Epithelial cell of proximal tubule (primary cell): Measurements from ENCODE around the gene EMC9. TPM values are rescaled to one million over a fixed set of nuclear protein-coding genes. Genes with fewer than 3 reads are reported as not detected.

Experiments
- DNase-seq: peaks from one replicate; pipeline ENCODE4 v3.0.0-alpha.2; 2011; ENCODE audit warnings: low read depth
- H3K4me3 ChIP-seq: 2 replicates; pipeline ENCODE4 v1.5.1; 2011; ENCODE audit warnings: low read depth, mild to moderate bottlenecking, low read length
- total RNA-seq: library from RNA; depleted of rRNA; stranded (reverse); fragments of >200 nt; gene quantifications from 2 replicates; pipeline ENCODE4 v1.2.3, GENCODE V29; 2015
- TF ChIP-seq, protein P1 (sequence below): conservative IDR thresholded peaks from 2 replicates; pipeline ENCODE4 v1.5.1; 2012; ENCODE audit warnings: low read depth, mild to moderate bottlenecking, low read length

The EMC9 gene
- total RNA-seq, 1 donor from 2014 or later: 22.3 TPM

DNA sequence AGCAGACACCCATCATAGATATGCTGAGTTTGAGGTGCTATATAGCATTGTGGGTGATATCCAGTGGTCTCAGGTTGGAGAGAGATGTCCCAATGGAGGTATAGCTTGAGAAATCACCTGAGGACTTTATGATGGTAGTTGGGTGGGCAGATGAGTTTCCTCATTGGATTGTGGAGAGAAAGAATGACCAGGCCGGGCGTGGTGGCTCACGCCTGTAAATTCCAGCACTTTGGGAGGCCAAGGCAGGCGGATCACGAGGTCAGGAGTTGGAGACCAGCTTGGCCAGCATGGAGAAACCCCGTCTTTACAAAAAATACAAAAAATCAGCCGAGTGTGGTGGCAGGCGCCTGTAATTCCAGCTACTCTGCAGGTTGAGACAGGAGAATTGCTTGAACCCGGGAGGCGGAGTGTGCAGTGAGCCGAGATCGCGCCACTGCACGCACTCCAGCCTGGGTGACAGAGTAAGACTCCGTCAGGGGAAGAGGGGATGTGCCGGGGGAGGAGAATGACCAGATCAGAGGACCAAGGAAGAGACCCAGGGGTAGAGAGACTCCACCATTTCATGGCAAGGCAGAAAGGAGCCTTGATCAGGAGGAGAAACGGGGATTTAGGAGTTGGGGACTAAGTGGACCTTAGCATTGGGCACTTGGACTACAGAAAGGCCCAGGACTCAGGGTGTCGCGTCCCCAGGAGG, 48.0 kb downstream of the EMC9 start:
- DNase-seq: no peak
- TF ChIP-seq, protein P1, sequence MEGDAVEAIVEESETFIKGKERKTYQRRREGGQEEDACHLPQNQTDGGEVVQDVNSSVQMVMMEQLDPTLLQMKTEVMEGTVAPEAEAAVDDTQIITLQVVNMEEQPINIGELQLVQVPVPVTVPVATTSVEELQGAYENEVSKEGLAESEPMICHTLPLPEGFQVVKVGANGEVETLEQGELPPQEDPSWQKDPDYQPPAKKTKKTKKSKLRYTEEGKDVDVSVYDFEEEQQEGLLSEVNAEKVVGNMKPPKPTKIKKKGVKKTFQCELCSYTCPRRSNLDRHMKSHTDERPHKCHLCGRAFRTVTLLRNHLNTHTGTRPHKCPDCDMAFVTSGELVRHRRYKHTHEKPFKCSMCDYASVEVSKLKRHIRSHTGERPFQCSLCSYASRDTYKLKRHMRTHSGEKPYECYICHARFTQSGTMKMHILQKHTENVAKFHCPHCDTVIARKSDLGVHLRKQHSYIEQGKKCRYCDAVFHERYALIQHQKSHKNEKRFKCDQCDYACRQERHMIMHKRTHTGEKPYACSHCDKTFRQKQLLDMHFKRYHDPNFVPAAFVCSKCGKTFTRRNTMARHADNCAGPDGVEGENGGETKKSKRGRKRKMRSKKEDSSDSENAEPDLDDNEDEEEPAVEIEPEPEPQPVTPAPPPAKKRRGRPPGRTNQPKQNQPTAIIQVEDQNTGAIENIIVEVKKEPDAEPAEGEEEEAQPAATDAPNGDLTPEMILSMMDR: no peak
- peak overlapping the region; percentile 94 for H3K4me3 ChIP-seq

DNA sequence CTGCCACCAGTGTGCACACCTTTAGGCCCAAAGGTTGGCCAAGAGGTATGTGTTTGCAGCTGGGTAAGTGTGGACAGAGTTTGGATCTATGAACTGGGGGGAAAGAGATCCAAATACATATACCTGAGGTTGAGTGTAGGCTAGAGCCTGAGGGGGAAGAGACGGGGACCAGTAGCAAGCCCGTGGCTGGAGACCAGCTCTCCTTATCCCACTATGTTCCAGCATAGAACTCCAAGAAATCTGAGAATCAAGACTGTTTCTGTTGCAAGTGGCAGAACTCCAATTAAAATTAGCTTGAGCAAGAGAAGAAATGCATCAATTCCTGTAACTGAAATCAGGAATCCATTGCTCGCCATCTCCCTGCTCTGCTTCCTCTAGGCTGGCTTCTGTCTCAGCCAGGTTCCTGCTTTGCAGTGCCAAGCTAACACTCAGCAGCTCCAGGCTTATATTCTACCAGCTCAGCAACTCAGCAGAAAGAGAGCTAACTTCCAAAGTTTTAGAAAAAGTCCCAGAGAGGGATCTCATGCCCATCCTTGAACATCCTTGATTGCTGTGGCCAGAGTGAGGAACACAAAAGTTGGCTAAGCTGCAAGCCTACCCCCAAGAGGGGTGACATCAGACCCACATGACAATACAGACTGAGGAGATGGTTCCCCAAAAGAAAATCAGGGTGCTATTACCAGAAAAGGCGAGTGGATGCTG, 48.7 kb downstream of the EMC9 start:
- no peak for DNase-seq
- H3K4me3 ChIP-seq: no peak overlapping the region
- TF ChIP-seq, protein P1: no peak

DNA sequence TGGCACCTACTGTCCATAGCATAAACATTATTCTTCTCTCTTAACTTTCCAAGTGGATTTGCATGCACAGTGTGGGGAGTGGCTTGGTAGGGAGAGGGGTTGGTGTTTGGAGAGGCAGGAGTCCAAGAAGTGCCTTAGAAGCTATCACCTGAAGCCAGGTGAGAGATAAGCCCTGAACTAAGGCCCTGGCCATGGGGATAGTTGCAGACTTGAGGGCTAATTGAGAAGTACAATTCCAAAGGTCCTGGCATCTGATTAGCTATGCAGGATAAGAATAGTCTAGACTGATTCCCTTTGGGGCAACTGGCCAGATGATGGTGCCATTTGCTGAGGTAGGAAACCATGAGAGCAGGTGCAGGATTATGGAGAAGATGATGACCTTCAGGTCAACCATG, 49.3 kb downstream of the EMC9 start:
- DNase-seq: no peak
- H3K4me3 ChIP-seq: no peak overlapping the region
- TF ChIP-seq, protein P1: no peak

DNA sequence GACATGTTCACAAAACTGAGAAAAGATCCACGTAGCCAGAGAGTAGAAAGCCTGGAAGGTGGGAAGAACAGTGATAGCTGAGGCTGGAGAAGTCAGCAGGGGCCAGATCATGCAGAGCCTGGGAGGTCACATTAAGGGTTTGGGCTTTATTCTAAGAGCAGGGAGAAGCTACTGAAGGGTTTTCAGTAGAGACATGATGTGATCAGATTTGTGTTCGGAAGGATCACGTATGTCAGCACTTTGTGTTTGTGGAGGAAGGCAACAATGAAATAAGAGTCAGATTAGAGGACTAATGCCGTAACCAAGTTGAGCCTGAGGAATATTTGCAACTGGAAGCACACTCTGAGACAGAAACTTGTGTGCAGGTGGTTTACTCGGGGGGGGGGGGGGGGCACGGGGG, 51.5 kb downstream of the EMC9 start:
- TF ChIP-seq, protein P1: no peak
- no peak for DNase-seq
- H3K4me3 ChIP-seq: no peak overlapping the region

Other genes starting within 250 kb of the EMC9 start
- 33.1 and 43.7 TPM in 2 replicates for gene DHRS4, start 187.8 kb downstream of the EMC9 start, total RNA-seq
- 13.6 and 14.8 TPM in 2 replicates for gene DHRS4L2, start 152.7 kb downstream of the EMC9 start, total RNA-seq
- gene CARMIL3, start 89.6 kb downstream of the EMC9 start, total RNA-seq: 0.07 TPM in 1 of 2 replicates, not detected in the other
- gene CPNE6, start 70.0 kb downstream of the EMC9 start, total RNA-seq: not detected in 2 replicates
- 40.0 and 47.7 TPM in 2 replicates for gene PCK2, start 47.3 kb downstream of the EMC9 start, total RNA-seq
- gene DCAF11, start 26.8 kb downstream of the EMC9 start, total RNA-seq: 42.6 and 51.2 TPM in 2 replicates
- gene NRL, start 26.6 kb downstream of the EMC9 start, total RNA-seq: 0.87 and 1.2 TPM in 2 replicates
- gene FITM1, start 10.9 kb downstream of the EMC9 start, total RNA-seq: not detected in 2 replicates
- 266 and 385 TPM in 2 replicates for gene PSME1, start 5.4 kb downstream of the EMC9 start, total RNA-seq
- 156 and 168 TPM in 2 replicates for gene PSME2, start 5.0 kb upstream of the EMC9 start, total RNA-seq
- 42.3 and 79.4 TPM in 2 replicates for gene RNF31, start 5.9 kb upstream of the EMC9 start, total RNA-seq
- 26.8 and 45.1 TPM in 2 replicates for gene IRF9, start 19.7 kb upstream of the EMC9 start, total RNA-seq
- gene REC8, start 30.5 kb upstream of the EMC9 start, total RNA-seq: 122 and 158 TPM in 2 replicates
- 60.4 and 102 TPM in 2 replicates for gene IPO4, start 47.2 kb upstream of the EMC9 start, total RNA-seq
- 54.4 and 84.1 TPM in 2 replicates for gene TM9SF1, start 53.9 kb upstream of the EMC9 start, total RNA-seq
- not detected in 2 replicates for gene TSSK4, start 64.1 kb upstream of the EMC9 start, total RNA-seq
- gene CHMP4A, start 71.9 kb upstream of the EMC9 start, total RNA-seq: 42.8 and 88.4 TPM in 2 replicates
- 15.6 and 26.1 TPM in 2 replicates for gene MDP1, start 74.5 kb upstream of the EMC9 start, total RNA-seq
- 219 and 220 TPM in 2 replicates for gene NEDD8, start 90.8 kb upstream of the EMC9 start, total RNA-seq
- 64.2 and 136 TPM in 2 replicates for gene GMPR2, start 91.3 kb upstream of the EMC9 start, total RNA-seq
- 43.2 and 53.2 TPM in 2 replicates for gene TINF2, start 101.0 kb upstream of the EMC9 start, total RNA-seq
- 0.63 and 0.94 TPM in 2 replicates for gene TGM1, start 121.6 kb upstream of the EMC9 start, total RNA-seq
- 32.7 and 39.0 TPM in 2 replicates for gene RABGGTA, start 130.0 kb upstream of the EMC9 start, total RNA-seq
- 25.7 and 26.4 TPM in 2 replicates for gene DHRS1, start 158.2 kb upstream of the EMC9 start, total RNA-seq
- gene NOP9, start 158.3 kb upstream of the EMC9 start, total RNA-seq: 17.1 and 32.6 TPM in 2 replicates
- gene CIDEB, start 166.4 kb upstream of the EMC9 start, total RNA-seq: 2.0 and 3.6 TPM in 2 replicates
- 1.3 and 2.7 TPM in 2 replicates for gene LTB4R2, start 168.5 kb upstream of the EMC9 start, total RNA-seq
- gene LTB4R, start 169.9 kb upstream of the EMC9 start, total RNA-seq: 0.06 and 4.0 TPM in 2 replicates
- 1.6 and 8.0 TPM in 2 replicates for gene ADCY4, start 193.5 kb upstream of the EMC9 start, total RNA-seq
- 6.4 and 7.6 TPM in 2 replicates for gene RIPK3, start 198.4 kb upstream of the EMC9 start, total RNA-seq
- 4.5 and 30.2 TPM in 2 replicates for gene NFATC4, start 226.6 kb upstream of the EMC9 start, total RNA-seq